HEK293 (cell line): ENCODE data around the gene LMO1.

Experiments
- CTCF ChIA-PET: fragments of 350-600 bp; formaldehyde crosslinking; extraction: SDS; loops from one replicate; lab custom pipeline; 2021; ENCODE audit warnings: antibody characterized with exemption; lab: Yijun Ruan, JAX
- POLR2A ChIA-PET: fragments of 300-600 bp; formaldehyde crosslinking; extraction: SDS; loops from one replicate; lab custom pipeline; 2020; ENCODE audit warnings: antibody characterized with exemption, inconsistent platforms; lab: Yijun Ruan, JAX
- H3K27ac ChIP-seq: fragments of 200-500 bp; sonication (Bioruptor generic); 2 replicates; pipeline ENCODE4 v1.5.1; 2014; ENCODE audit warnings: low read depth, low read length, control low read depth, inconsistent platforms; ENCODE audit errors: extremely low read depth
- H3K36me3 ChIP-seq, 2 experiments: fragments of 200-500 bp in 1 of 2; sonication (Bioruptor generic) in 1 of 2; 1 replicate in 1 of 2; 2 replicates in 1 of 2; pipeline ENCODE4 v1.5.1; 2014 to 2017; ENCODE audit warnings: inconsistent platforms in 2 of 2, low read length in 2 of 2; ENCODE audit not compliant: control insufficient read depth in 2 of 2, insufficient read depth in 1 of 2
- H3K4me1 ChIP-seq: fragments of 200-500 bp; sonication (Bioruptor generic); 2 replicates; pipeline ENCODE4 v1.5.1; 2014; ENCODE audit warnings: mild to moderate bottlenecking, low read length, inconsistent platforms; ENCODE audit not compliant: control insufficient read depth, insufficient read depth
- H3K4me3 ChIP-seq: 2 replicates; pipeline ENCODE4 v1.5.1; 2011; ENCODE audit warnings: low read depth, mild to moderate bottlenecking, control low read depth, low read length, moderate library complexity
- H3K9me3 ChIP-seq: fragments of 200-500 bp; sonication (Bioruptor generic); 2 replicates; pipeline ENCODE4 v1.5.1; 2014; ENCODE audit warnings: low read depth, low read length, inconsistent platforms; ENCODE audit not compliant: control insufficient read depth, insufficient read depth
- BCL11A ChIP-seq: fragments of 450-650 bp; formaldehyde crosslinking; IDR thresholded peaks from 2 replicates; pipeline ENCODE4 v1.5.1; 2016; ENCODE audit warnings: low read depth, missing biosample characterization, missing genetic modification characterization
- GLI2 ChIP-seq: fragments of 450-650 bp; formaldehyde crosslinking; IDR thresholded peaks from 2 replicates; pipeline ENCODE4; 2017; ENCODE audit warnings: missing biosample characterization, missing genetic modification characterization, low read depth, borderline replicate concordance
- HOXD13 ChIP-seq: sonication (generic); formaldehyde crosslinking; IDR thresholded peaks from 2 replicates; pipeline ENCODE4 v1.8.0; 2022; ENCODE audit warnings: missing genetic modification reagents, borderline replicate concordance
- KLF10 ChIP-seq: fragments of 450-650 bp; IDR thresholded peaks from 2 replicates; pipeline ENCODE4 v1.5.1; 2018; ENCODE audit warnings: missing biosample characterization, mild to moderate bottlenecking, missing genetic modification characterization
- MYNN ChIP-seq: fragments of 450-650 bp; formaldehyde crosslinking; IDR thresholded peaks from 2 replicates; pipeline ENCODE4 v1.5.1; 2016; ENCODE audit warnings: missing biosample characterization, missing genetic modification characterization, borderline replicate concordance
- OVOL3 ChIP-seq: fragments of 450-650 bp; formaldehyde crosslinking; IDR thresholded peaks from 2 replicates; pipeline ENCODE4 v1.5.1; 2016; ENCODE audit warnings: missing biosample characterization, missing genetic modification characterization
- SP3 ChIP-seq: fragments of 450-650 bp; formaldehyde crosslinking; IDR thresholded peaks from 2 replicates; pipeline ENCODE4 v1.5.1; 2016; ENCODE audit warnings: missing biosample characterization, missing genetic modification characterization
- ZFP41 ChIP-seq: fragments of 450-650 bp; formaldehyde crosslinking; IDR thresholded peaks from 2 replicates; pipeline ENCODE4 v1.5.1; 2016; ENCODE audit warnings: missing biosample characterization, missing genetic modification characterization, borderline replicate concordance
- ZNF112 ChIP-seq: fragments of 450-650 bp; formaldehyde crosslinking; IDR thresholded peaks from 2 replicates; pipeline ENCODE4 v1.5.0; 2017; ENCODE audit warnings: missing biosample characterization, missing genetic modification characterization
- ZNF121 ChIP-seq: fragments of 450-650 bp; formaldehyde crosslinking; IDR thresholded peaks from 2 replicates; pipeline ENCODE4 v1.5.1; 2016; ENCODE audit warnings: missing biosample characterization, missing genetic modification characterization
- ZNF16 ChIP-seq: fragments of 450-650 bp; formaldehyde crosslinking; IDR thresholded peaks from 2 replicates; pipeline ENCODE4 v1.5.1; 2016; ENCODE audit warnings: low read depth, missing biosample characterization, missing genetic modification characterization
- ZNF274 ChIP-seq, 2 experiments: fragments of 200-500 bp in 1 of 2; fragments of 450-650 bp in 1 of 2; sonication (Bioruptor generic) in 1 of 2; formaldehyde crosslinking in 1 of 2; IDR thresholded peaks; 2 replicates each; pipeline versions ENCODE4 v1.5.1 to v1.6.1; 2014 to 2016; ENCODE audit warnings: borderline replicate concordance in 1 of 2, inconsistent platforms in 1 of 2, low read length in 1 of 2, missing biosample characterization in 1 of 2, missing genetic modification characterization in 1 of 2
- ZNF311 ChIP-seq: fragments of 450-650 bp; formaldehyde crosslinking; IDR thresholded peaks from 2 replicates; pipeline ENCODE4 v1.5.1; 2017; ENCODE audit warnings: missing biosample characterization, missing genetic modification characterization, borderline replicate concordance
- ZNF341 ChIP-seq: fragments of 450-650 bp; formaldehyde crosslinking; IDR thresholded peaks from 2 replicates; pipeline ENCODE4; 2016; ENCODE audit warnings: low read depth, missing biosample characterization, missing genetic modification characterization
- ZNF416 ChIP-seq: fragments of 450-650 bp; formaldehyde crosslinking; IDR thresholded peaks from 2 replicates; pipeline ENCODE4 v1.5.1; 2016; ENCODE audit warnings: missing biosample characterization, missing genetic modification characterization
- ZNF529 ChIP-seq: fragments of 450-650 bp; formaldehyde crosslinking; IDR thresholded peaks from 2 replicates; pipeline ENCODE4 v1.5.1; 2017; ENCODE audit warnings: missing genetic modification characterization, missing biosample characterization; ENCODE audit not compliant: insufficient replicate concordance
- ZNF530 ChIP-seq: fragments of 450-650 bp; formaldehyde crosslinking; IDR thresholded peaks from 2 replicates; pipeline ENCODE4 v1.5.1; 2016; ENCODE audit warnings: low read depth, missing biosample characterization, missing genetic modification characterization
- ZNF548 ChIP-seq: fragments of 450-650 bp; formaldehyde crosslinking; IDR thresholded peaks from 2 replicates; pipeline ENCODE4 v1.5.1; 2016; ENCODE audit warnings: missing biosample characterization, missing genetic modification characterization
- ZNF558 ChIP-seq: fragments of 450-650 bp; formaldehyde crosslinking; IDR thresholded peaks from 2 replicates; pipeline ENCODE4 v1.5.1; 2016; ENCODE audit warnings: missing biosample characterization, missing genetic modification characterization
- ZNF571 ChIP-seq: fragments of 450-650 bp; formaldehyde crosslinking; IDR thresholded peaks from 2 replicates; pipeline ENCODE4 v1.5.0; 2017; ENCODE audit warnings: missing biosample characterization, missing genetic modification characterization
- ZNF658 ChIP-seq: fragments of 450-650 bp; formaldehyde crosslinking; IDR thresholded peaks from 2 replicates; pipeline ENCODE4; 2016; ENCODE audit warnings: missing biosample characterization, missing genetic modification characterization
- ZNF747 ChIP-seq: fragments of 450-650 bp; formaldehyde crosslinking; IDR thresholded peaks from 2 replicates; pipeline ENCODE4 v1.5.1; 2016; ENCODE audit warnings: missing biosample characterization, missing genetic modification characterization
- TF ChIP-seq, protein P1 (sequence below): fragments of 450-650 bp; formaldehyde crosslinking; IDR thresholded peaks from 2 replicates; pipeline ENCODE4 v1.5.1; 2016; ENCODE audit warnings: missing biosample characterization, missing genetic modification characterization
- TF ChIP-seq, protein P2 (sequence below): fragments of 450-650 bp; IDR thresholded peaks from 2 replicates; pipeline ENCODE4 v1.5.1; 2018; ENCODE audit warnings: missing biosample characterization, mild to moderate bottlenecking, missing genetic modification characterization
- TF ChIP-seq, protein P3 (sequence below): fragments of 450-650 bp; formaldehyde crosslinking; IDR thresholded peaks from 2 replicates; pipeline ENCODE4 v1.5.1; 2016; ENCODE audit warnings: missing biosample characterization, missing genetic modification characterization

The LMO1 gene

DNA sequence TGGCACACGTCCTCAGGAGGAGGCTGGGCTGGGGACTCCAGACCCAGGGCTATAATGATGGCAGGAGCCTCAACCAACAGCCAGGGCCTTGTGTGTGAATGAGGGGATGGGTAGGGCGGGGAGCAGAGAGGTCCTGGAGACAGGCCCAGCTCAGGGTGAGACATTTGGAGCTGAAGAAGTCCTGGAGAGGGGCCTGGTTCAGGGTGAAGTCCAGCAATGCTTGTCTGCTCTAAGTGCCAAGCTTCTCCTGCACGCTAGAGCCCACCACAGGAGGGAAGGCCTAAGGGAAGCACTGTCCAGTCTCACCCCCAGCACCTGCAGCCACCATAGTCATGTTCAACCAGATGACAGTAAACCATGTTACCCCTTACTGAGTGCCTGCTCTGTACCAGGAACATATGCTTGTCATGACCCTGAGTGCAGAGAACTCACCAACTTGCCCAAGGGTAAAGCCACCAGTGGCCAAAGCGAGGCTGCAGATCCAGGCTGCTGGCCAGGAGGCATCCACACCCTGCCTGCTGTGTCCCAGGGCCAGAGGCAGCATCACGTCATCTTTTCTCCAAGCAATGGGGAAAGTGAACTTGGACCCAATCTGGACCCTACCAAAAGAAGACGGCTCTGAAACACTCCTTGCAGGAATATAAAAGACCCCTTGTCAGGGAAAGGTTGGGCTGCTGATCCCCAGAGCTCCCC, 24.0 kb downstream of the LMO1 start:
- no peak for TF ChIP-seq ZNF16 (tag by site-specific recombination)
- TF ChIP-seq ZNF571 (tag by site-specific recombination) = no peak
- TF ChIP-seq, protein P1, sequence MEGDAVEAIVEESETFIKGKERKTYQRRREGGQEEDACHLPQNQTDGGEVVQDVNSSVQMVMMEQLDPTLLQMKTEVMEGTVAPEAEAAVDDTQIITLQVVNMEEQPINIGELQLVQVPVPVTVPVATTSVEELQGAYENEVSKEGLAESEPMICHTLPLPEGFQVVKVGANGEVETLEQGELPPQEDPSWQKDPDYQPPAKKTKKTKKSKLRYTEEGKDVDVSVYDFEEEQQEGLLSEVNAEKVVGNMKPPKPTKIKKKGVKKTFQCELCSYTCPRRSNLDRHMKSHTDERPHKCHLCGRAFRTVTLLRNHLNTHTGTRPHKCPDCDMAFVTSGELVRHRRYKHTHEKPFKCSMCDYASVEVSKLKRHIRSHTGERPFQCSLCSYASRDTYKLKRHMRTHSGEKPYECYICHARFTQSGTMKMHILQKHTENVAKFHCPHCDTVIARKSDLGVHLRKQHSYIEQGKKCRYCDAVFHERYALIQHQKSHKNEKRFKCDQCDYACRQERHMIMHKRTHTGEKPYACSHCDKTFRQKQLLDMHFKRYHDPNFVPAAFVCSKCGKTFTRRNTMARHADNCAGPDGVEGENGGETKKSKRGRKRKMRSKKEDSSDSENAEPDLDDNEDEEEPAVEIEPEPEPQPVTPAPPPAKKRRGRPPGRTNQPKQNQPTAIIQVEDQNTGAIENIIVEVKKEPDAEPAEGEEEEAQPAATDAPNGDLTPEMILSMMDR (tag by site-specific recombination) = no peak
- TF ChIP-seq ZNF658 (tag by site-specific recombination) = no peak
- no peak for TF ChIP-seq ZNF121
- no peak for TF ChIP-seq SP3 (tag by site-specific recombination)
- TF ChIP-seq ZNF311 (tag by site-specific recombination) = no peak
- CTCF ChIA-PET = interaction anchor here (0.6 to 1.5 kb wide), 5 partner anchors 10 to 675 kb away, joined by 3 to 5 read pairs (median 4); partner anchors contain the start of gene LMO1
- H3K36me3 ChIP-seq = no peaks in the 10 kb centered on the region
- H3K27ac ChIP-seq = no peak overlapping the region
- no peak overlapping the region for H3K4me3 ChIP-seq
- no peaks in the 10 kb centered on the region for H3K9me3 ChIP-seq
- POLR2A ChIA-PET = interaction anchor here (1.3 kb wide), 1 partner anchor 23 kb away, joined by 3 read pairs; the partner anchor contains the start of gene LMO1
- no peaks in the 10 kb centered on the region for H3K4me1 ChIP-seq

DNA sequence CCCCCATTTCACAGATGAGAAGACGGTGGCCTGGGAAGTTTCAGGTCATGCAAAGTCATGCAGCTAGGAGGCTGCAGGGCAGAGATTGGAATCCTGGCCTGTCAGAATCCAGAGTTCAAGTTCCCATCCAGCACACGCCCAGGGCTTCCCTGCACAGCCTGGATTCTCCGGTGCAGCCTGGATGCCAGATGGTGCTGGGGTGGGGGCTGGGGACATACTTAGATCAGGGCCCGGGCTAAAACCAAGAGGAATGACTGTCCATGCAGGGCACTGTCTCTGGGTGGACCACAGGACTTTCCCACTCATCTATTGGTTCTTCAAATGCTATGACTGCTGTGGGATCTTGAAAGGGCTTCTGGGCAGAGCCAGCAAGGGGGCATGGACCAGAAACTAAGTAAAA, 24.6 kb downstream of the LMO1 start:
- Histone ChIP-seq H3K9me3 (no peaks in the 10 kb centered on the region), H3K4me3 (no peak overlapping the region), H3K27ac (no peak overlapping the region), H3K36me3 (no peaks in the 10 kb centered on the region), H3K4me1 (no peaks in the 10 kb centered on the region; the same call in 1 of the 2 replicates)
- ChIA-PET POLR2A (no interaction called here), CTCF (interaction anchor here (0.7 to 2.5 kb wide), 2 partner anchors 8 to 9 kb away, joined by 3 to 12 read pairs; no protein-coding TSS in a partner anchor)
- TF ChIP-seq, protein P2, sequence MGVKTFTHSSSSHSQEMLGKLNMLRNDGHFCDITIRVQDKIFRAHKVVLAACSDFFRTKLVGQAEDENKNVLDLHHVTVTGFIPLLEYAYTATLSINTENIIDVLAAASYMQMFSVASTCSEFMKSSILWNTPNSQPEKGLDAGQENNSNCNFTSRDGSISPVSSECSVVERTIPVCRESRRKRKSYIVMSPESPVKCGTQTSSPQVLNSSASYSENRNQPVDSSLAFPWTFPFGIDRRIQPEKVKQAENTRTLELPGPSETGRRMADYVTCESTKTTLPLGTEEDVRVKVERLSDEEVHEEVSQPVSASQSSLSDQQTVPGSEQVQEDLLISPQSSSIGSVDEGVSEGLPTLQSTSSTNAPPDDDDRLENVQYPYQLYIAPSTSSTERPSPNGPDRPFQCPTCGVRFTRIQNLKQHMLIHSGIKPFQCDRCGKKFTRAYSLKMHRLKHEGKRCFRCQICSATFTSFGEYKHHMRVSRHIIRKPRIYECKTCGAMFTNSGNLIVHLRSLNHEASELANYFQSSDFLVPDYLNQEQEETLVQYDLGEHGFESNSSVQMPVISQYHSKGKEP (tag by site-specific recombination) = no peak
- TF ChIP-seq GLI2 (tag by site-specific recombination) (no peak), ZNF112 (tag by site-specific recombination) (no peak), ZNF558 (tag by site-specific recombination) (no peak), ZNF530 (tag by site-specific recombination) (no peak), ZNF529 (no peak), ZNF548 (tag by site-specific recombination) (no peak), BCL11A (tag by site-specific recombination) (no peak)

DNA sequence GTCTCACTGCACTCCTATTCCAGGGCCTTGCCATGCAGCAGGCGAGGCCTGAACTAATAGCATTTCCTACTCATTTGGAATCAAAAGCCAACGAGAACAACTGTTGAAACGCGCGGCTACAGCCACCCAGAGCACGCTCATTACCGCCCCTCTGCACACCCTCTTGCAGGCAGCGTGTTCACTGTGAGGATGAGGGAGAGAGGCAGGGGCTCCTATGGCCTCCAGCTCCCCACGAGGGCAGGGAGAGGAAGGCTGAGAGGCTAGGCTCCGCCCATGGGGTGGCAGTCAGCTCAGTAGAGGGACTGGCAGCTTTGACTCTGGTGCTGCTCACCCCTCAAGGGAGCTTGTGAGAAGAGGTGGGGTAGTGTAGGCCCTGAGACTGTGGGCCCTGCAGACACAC, 26.2 kb downstream of the LMO1 start:
- H3K9me3 ChIP-seq = no peaks in the 10 kb centered on the region
- H3K27ac ChIP-seq = no peak overlapping the region
- H3K4me1 ChIP-seq = no peaks in the 10 kb centered on the region; the same call in 1 of the 2 replicates
- POLR2A ChIA-PET = no interaction called here
- H3K36me3 ChIP-seq = no peaks in the 10 kb centered on the region
- CTCF ChIA-PET = interaction anchor here (0.7 to 2.5 kb wide), 4 partner anchors 8 to 26 kb away, joined by 3 to 17 read pairs (median 9); partner anchors contain the start of gene LMO1
- no peak overlapping the region for H3K4me3 ChIP-seq
- TF ChIP-seq ZFP41 (no peak), ZNF416 (tag by site-specific recombination) (no peak), HOXD13 (CRISPR knock-in tag) (no peak), KLF10 (no peak), ZNF341 (tag by site-specific recombination) (no peak), ZNF747 (tag by site-specific recombination) (no peak), OVOL3 (no peak), MYNN (no peak), ZNF274 (IDR thresholded peaks at IDR 0.05; ENCODE audit: low read length) (no peak), ZNF274 (tag by site-specific recombination; IDR thresholded peaks at IDR 0.05; ENCODE audit: borderline replicate concordance) (no peak)
- TF ChIP-seq, protein P3, sequence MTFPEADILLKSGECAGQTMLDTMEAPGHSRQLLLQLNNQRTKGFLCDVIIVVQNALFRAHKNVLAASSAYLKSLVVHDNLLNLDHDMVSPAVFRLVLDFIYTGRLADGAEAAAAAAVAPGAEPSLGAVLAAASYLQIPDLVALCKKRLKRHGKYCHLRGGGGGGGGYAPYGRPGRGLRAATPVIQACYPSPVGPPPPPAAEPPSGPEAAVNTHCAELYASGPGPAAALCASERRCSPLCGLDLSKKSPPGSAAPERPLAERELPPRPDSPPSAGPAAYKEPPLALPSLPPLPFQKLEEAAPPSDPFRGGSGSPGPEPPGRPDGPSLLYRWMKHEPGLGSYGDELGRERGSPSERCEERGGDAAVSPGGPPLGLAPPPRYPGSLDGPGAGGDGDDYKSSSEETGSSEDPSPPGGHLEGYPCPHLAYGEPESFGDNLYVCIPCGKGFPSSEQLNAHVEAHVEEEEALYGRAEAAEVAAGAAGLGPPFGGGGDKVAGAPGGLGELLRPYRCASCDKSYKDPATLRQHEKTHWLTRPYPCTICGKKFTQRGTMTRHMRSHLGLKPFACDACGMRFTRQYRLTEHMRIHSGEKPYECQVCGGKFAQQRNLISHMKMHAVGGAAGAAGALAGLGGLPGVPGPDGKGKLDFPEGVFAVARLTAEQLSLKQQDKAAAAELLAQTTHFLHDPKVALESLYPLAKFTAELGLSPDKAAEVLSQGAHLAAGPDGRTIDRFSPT (tag by site-specific recombination) = no peak
